ENCODE measurements around the gene ACY1. TPM values are rescaled to one million over a fixed set of nuclear protein-coding genes. Genes with fewer than 3 reads are reported as not detected.

The ACY1 gene
- total and polyA plus RNA-seq, 11 donors, result 14.8 to 45.3 (median 25.4) TPM

DNA sequence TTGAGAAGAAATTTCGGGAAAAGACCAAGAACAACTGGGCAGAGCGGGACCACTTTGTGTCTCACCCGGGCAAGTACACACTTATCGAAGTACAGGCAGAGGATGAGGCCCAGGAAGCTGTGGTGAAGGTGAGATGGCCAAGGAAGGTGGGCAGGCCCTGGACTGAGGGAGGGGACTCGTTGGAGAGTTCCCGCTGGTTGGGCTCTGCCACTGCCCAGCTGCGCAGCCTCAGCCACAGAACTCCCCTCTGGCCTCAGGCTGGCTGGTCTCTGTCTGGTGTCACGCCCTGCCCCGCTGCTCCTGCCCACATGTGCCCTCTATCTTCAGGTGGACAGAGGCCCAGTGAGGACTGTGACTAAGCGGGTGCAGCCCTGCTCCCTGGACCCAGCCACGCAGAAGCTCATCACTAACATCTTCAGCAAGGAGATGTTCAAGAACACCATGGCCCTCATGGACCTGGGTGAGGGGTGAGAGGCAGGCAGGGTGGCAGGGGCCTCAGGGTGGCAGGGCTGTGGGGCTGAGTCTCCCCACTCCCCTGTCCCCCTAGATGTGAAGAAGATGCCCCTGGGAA, 38.8 kb upstream of the ACY1 start:
- no peaks in the 10 kb centered on the region for H3K9me3 ChIP-seq
- peaks cover 0 to 30% (median 9%) of the 10 kb centered on the region in 9 donors for H3K36me3 ChIP-seq
- no peak overlapping the region for H3K27ac ChIP-seq
- WGBS, 4 donors, result 90 to 92% (median 91%) methylated on average over 9 to 11 of the region's 11 CpGs
- ATAC-seq (no peak), DNase-seq (peak in 2 of 5 donors; percentile 25 to 45)
- intact Hi-C loops (cut with DNase I), result loop anchor here in 4 of 10 donors (5.0 kb wide), 3 partner anchors 33 to 203 kb away; partner anchors contain the start of gene ABHD14A (in 1 of the 4)
- TF ChIP-seq CTCF (IDR thresholded peaks at IDR 0.05) (no peak), POLR2A (IDR thresholded peaks at IDR 0.05) (no peak)
- H3K4me3 ChIP-seq, result no peak overlapping the region
- peaks cover 3 to 32% (median 23%) of the 10 kb centered on the region in 12 donors for H3K4me1 ChIP-seq
- no peaks in the 10 kb centered on the region for H3K27me3 ChIP-seq

DNA sequence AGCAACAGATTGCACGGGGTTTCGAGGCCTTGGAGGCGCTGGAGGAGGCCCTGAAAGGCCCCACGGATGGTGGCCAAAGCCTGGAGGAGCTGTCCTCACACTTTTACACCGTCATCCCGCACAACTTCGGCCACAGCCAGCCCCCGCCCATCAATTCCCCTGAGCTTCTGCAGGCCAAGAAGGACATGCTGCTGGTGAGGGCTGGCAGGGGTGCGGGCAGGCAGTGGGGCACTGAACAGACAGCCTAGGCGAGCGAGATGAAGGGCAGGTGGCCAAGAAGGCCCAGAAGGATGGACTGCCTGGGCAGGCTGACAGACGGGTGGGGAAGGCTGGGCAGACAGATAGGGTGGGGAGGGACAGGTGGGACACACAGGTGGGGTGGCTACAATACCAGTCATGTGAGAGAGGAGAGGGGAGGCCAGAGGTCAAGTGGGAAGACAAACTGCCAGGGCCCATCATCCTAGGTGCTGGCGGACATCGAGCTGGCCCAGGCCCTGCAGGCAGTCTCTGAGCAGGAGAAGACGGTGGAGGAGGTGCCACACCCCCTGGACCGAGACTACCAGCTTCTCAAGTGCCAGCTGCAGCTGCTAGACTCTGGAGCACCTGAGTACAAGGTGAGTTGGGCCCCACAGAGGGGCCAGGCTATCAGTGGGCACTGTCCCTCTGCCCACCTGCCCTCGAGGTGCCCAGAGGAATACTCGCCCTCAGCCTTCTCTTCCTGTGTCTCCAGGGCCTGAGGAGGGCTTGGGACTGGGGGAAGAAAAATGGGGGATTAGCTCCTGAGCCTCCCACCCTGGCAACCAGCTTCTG, 38.1 kb upstream of the ACY1 start:
- no peak for ATAC-seq
- H3K27me3 ChIP-seq, result no peaks in the 10 kb centered on the region
- peak in 3 of 5 donors; percentile 14 to 51 (median 25) for DNase-seq
- TF ChIP-seq CTCF (IDR thresholded peaks at IDR 0.05) (no peak), POLR2A (IDR thresholded peaks at IDR 0.05) (no peak)
- intact Hi-C loops (cut with DNase I), result no loop called here
- H3K4me3 ChIP-seq, result no peak overlapping the region
- H3K27ac ChIP-seq, result no peak overlapping the region
- H3K4me1 ChIP-seq, result peaks cover 3 to 30% (median 23%) of the 10 kb centered on the region in 12 donors
- H3K36me3 ChIP-seq, result peaks cover 0 to 30% (median 9%) of the 10 kb centered on the region in 9 donors
- H3K9me3 ChIP-seq, result no peaks in the 10 kb centered on the region
- 85 to 90% (median 89%) methylated on average over 18 of the region's 18 CpGs for WGBS, 4 donors

DNA sequence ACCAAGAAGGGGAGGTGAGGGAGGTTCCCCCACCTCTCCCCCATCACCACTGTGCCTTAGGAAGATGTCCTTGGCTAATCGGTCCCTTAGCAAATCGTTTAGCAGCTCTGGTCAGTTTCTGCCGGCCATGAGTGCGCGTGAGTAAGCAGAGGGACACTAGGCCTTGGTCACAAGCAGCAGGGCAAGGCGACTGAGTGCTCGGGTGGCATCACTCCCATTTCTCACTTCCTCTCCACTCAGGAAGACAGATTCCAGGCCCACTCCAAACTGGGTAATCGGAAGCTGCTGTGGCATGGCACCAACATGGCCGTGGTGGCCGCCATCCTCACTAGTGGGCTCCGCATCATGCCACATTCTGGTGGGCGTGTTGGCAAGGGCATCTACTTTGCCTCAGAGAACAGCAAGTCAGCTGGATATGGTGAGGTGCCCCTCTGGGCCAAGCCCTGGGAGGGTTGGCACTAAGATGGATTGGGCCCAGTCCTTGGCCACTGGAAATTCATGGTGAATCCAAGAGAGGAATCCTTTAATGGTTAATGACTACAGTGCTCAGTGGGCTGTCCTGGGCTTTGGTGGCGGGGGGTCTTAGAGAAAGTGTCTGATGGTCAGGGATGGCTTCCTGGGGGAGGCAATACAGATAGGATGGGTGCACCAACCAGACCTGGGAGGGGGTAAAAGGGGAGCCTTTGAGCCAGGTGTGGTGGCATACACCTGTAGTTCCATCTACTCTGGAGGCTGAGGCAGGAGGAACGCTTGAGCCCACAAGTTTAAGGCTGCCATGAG, 37.2 kb upstream of the ACY1 start:
- ATAC-seq (no peak), DNase-seq (peak in 2 of 5 donors; percentile 21 to 39)
- TF ChIP-seq CTCF (IDR thresholded peaks at IDR 0.05) (no peak), POLR2A (IDR thresholded peaks at IDR 0.05) (no peak)
- no peak overlapping the region for H3K27ac ChIP-seq
- peaks cover 3 to 21% (median 16%) of the 10 kb centered on the region in 12 donors for H3K4me1 ChIP-seq
- peaks cover 0 to 30% (median 9%) of the 10 kb centered on the region in 9 donors for H3K36me3 ChIP-seq
- H3K9me3 ChIP-seq, result no peaks in the 10 kb centered on the region
- WGBS, 4 donors, result 89 to 95% (median 93%) methylated on average over 11 to 14 of the region's 14 CpGs
- H3K4me3 ChIP-seq, result no peak overlapping the region
- intact Hi-C loops (cut with DNase I), result no loop called here
- H3K27me3 ChIP-seq, result no peaks in the 10 kb centered on the region
